ENCODE data around the gene MYZAP. TPM values are rescaled to one million over a fixed set of nuclear protein-coding genes. Genes with fewer than 3 reads are reported as not detected.

MYZAP gene
- total RNA-seq, 1 donor from 2014 or later = 934 TPM

GRCh38 chr15:57548351-57548750, 43.4 kb upstream of the MYZAP start:
- no peaks in the 10 kb centered on the region for H3K36me3 ChIP-seq
- intact Hi-C loops (cut with micrococcal nuclease) = no loop called here
- H3K9me3 ChIP-seq (replicated peaks) = no peaks in the 10 kb centered on the region
- H3K4me3 ChIP-seq = no peak overlapping the region
- no peak for TF ChIP-seq CTCF (IDR thresholded peaks at IDR 0.05; ENCODE audit: borderline replicate concordance)
- DNase-seq = no peak
- no peaks in the 10 kb centered on the region for H3K27me3 ChIP-seq (ENCODE audit: low read depth)
- peaks cover 48% of the 10 kb centered on the region for H3K4me1 ChIP-seq
- no peak overlapping the region for H3K27ac ChIP-seq (replicated peaks)

- Histone ChIP-seq H3K4me3 (no peak overlapping the region), H3K9me3 (replicated peaks) (no peaks in the 10 kb centered on the region), H3K36me3 (no peaks in the 10 kb centered on the region), H3K27me3 (ENCODE audit: low read depth) (no peaks in the 10 kb centered on the region), H3K27ac (replicated peaks) (peak overlapping the region; percentile 95), H3K4me1 (peaks cover 53% of the 10 kb centered on the region)
- intact Hi-C loops (cut with micrococcal nuclease) = no loop called here
- TF ChIP-seq CTCF (IDR thresholded peaks at IDR 0.05; ENCODE audit: borderline replicate concordance) = no peak
- no peak for DNase-seq
Measured at GRCh38 chr15:57548835-57549234, 42.9 kb upstream of the MYZAP start.

GRCh38 chr15:57549935-57550334, 41.8 kb upstream of the MYZAP start:
- Histone ChIP-seq H3K9me3 (replicated peaks) (no peaks in the 10 kb centered on the region), H3K4me3 (no peak overlapping the region), H3K27me3 (ENCODE audit: low read depth) (no peaks in the 10 kb centered on the region), H3K4me1 (peaks cover 64% of the 10 kb centered on the region), H3K36me3 (no peaks in the 10 kb centered on the region), H3K27ac (replicated peaks) (peak overlapping the region; percentile 95)
- intact Hi-C loops (cut with micrococcal nuclease) = no loop called here
- no peak for DNase-seq
- TF ChIP-seq CTCF (IDR thresholded peaks at IDR 0.05; ENCODE audit: borderline replicate concordance) = no peak

GRCh38 chr15:57550640-57551039, 41.1 kb upstream of the MYZAP start:
- H3K4me3 ChIP-seq = no peak overlapping the region
- H3K27me3 ChIP-seq (ENCODE audit: low read depth) = no peaks in the 10 kb centered on the region
- no peaks in the 10 kb centered on the region for H3K9me3 ChIP-seq (replicated peaks)
- intact Hi-C loops (cut with micrococcal nuclease) = no loop called here
- DNase-seq = peak; percentile 73
- no peaks in the 10 kb centered on the region for H3K36me3 ChIP-seq
- H3K4me1 ChIP-seq = peaks cover 71% of the 10 kb centered on the region
- TF ChIP-seq CTCF (IDR thresholded peaks at IDR 0.05; ENCODE audit: borderline replicate concordance) = no peak
- peak overlapping the region; percentile 95 for H3K27ac ChIP-seq (replicated peaks)

GRCh38 chr15:57551715-57552677, 39.7 kb upstream of the MYZAP start:
- intact Hi-C loops (cut with micrococcal nuclease) = no loop called here
- Histone ChIP-seq H3K27me3 (ENCODE audit: low read depth) (no peaks in the 10 kb centered on the region), H3K4me1 (peaks cover 72% of the 10 kb centered on the region), H3K4me3 (no peak overlapping the region), H3K27ac (replicated peaks) (peak overlapping the region; percentile 95), H3K9me3 (replicated peaks) (no peaks in the 10 kb centered on the region), H3K36me3 (no peaks in the 10 kb centered on the region)
- TF ChIP-seq CTCF (IDR thresholded peaks at IDR 0.05; ENCODE audit: borderline replicate concordance) = no peak
- DNase-seq = peak; percentile 34
